Ascending aorta (tissue), 2 donors: Measurements from ENCODE around the gene KLHL35. TPM values are rescaled to one million over a fixed set of nuclear protein-coding genes. Genes with fewer than 3 reads are reported as not detected.

Source experiments
- DNase-seq, 2 donors: peaks; one replicate each; pipeline ENCODE4 v3.0.0-alpha.2; 2019; ENCODE audit warnings: low spot score in 2 of 2
- H3K27ac ChIP-seq, 2 donors: fragments of 200-600 bp; sonication (generic); one replicate each; pipeline ENCODE4 v1.5.1; 2016 to 2017; ENCODE audit warnings: mild to moderate bottlenecking in 1 of 2
- H3K27me3 ChIP-seq: fragments of 200-600 bp; sonication (generic); one replicate; pipeline ENCODE4 v1.5.1; 2017
- H3K36me3 ChIP-seq, 2 donors: fragments of 200-600 bp; sonication (generic); one replicate each; pipeline ENCODE4 v1.5.1; 2016
- H3K4me1 ChIP-seq, 2 donors: fragments of 200-600 bp; sonication (generic); one replicate each; pipeline ENCODE4 v1.5.1; 2016 to 2017; ENCODE audit warnings: mild to moderate bottlenecking in 1 of 2
- H3K4me3 ChIP-seq, 2 donors: fragments of 200-600 bp; sonication (generic); one replicate each; pipeline ENCODE4 v1.5.1; 2016 to 2017; ENCODE audit warnings: mild to moderate bottlenecking in 1 of 2
- H3K9me3 ChIP-seq, 2 donors: fragments of 200-600 bp; sonication (generic); one replicate each; pipeline ENCODE4 v1.5.1; 2016
- intact Hi-C: fragments of 100-400 bp; cut with DNase I; formaldehyde crosslinking; loops from one replicate; pipeline ENCODE4 v1.15.1; 2023
- total RNA-seq: library from RNA; depleted of rRNA; stranded (reverse); fragments of >200 nt; gene quantifications from one replicate; pipeline ENCODE4 v1.1.0, GENCODE V29; 2016
- TF ChIP-seq, protein P1 (sequence below), 3 experiments: fragments of 200-600 bp in 2 of 3; fragments of 450-650 bp in 1 of 3; sonication (generic) in 2 of 3; IDR thresholded peaks; one replicate each; pipeline ENCODE4 v1.5.1; 2016 to 2019; ENCODE audit warnings: antibody characterized with exemption in 3 of 3, mild to moderate bottlenecking in 1 of 3, moderate library complexity in 1 of 3

Gene KLHL35
- total RNA-seq, 1 donor from 2014 or later: not detected

DNA sequence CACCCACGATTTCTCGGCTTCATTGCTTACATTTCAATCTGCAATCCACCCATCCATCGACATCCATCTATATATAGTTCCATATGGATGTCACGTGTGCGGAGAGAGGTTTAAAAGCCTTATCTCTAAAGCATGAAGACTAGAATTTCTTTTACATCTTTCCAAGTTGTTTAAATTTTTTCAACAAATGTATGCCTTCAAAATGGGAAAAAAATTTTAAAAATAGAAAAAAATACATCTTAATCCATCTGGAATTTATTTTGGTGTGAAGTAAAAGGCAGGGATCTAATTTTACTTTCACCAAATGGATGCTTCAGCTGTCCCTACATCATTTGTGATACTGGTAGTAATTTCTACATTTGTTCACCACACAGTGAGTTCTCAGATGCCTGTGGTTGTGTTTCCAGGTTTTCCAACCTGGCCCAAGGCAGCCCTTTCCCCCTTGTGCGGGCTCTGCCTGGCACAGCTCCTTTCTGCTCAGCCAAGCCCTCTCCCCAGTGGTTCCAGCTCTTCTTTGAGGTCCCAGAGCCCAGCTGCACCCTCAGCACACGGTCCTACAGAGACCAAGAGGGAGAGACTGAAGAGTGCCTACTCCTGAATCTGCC, 37.6 kb upstream of the KLHL35 start:
- Histone ChIP-seq H3K27ac (no peak overlapping the region), H3K4me3 (no peak overlapping the region), H3K4me1 (no peaks in the 10 kb centered on the region), H3K36me3 (no peaks in the 10 kb centered on the region), H3K27me3 (no peaks in the 10 kb centered on the region), H3K9me3 (no peaks in the 10 kb centered on the region)
- intact Hi-C loops: no loop called here
- no peak for DNase-seq
- TF ChIP-seq, protein P1, sequence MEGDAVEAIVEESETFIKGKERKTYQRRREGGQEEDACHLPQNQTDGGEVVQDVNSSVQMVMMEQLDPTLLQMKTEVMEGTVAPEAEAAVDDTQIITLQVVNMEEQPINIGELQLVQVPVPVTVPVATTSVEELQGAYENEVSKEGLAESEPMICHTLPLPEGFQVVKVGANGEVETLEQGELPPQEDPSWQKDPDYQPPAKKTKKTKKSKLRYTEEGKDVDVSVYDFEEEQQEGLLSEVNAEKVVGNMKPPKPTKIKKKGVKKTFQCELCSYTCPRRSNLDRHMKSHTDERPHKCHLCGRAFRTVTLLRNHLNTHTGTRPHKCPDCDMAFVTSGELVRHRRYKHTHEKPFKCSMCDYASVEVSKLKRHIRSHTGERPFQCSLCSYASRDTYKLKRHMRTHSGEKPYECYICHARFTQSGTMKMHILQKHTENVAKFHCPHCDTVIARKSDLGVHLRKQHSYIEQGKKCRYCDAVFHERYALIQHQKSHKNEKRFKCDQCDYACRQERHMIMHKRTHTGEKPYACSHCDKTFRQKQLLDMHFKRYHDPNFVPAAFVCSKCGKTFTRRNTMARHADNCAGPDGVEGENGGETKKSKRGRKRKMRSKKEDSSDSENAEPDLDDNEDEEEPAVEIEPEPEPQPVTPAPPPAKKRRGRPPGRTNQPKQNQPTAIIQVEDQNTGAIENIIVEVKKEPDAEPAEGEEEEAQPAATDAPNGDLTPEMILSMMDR (IDR thresholded peaks at IDR 0.05): no peak

DNA sequence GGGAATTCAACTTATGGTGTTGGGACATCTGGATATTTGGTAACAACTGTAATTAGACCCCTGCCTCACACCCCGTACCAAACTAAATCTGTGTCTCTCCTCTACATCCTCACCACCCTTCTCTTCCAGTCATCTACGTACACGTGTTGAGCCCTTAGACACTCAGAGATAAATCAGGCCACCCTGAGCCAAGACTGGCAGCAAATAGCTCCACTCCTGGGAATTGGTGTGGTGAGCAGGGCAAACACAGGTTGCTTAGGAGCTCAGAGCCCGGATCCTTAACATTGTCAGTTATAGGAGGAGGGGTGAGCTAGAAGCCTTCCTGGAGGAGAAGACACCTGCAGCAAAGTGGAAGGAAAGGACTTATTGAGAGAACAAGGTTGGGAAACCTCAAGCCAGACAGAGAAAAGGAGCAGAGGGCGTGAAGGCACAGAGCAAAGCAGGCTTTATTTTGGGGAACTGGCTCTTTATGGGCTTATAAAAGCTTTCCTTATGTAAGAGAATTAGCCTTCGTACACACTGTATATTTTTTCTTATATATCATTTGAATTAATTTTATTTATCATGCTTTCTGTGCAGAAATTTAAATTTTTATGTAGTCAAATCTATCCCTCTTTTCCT, 36.9 kb upstream of the KLHL35 start:
- Histone ChIP-seq H3K36me3 (no peaks in the 10 kb centered on the region), H3K27me3 (no peaks in the 10 kb centered on the region), H3K27ac (no peak overlapping the region), H3K4me1 (no peaks in the 10 kb centered on the region), H3K4me3 (no peak overlapping the region), H3K9me3 (no peaks in the 10 kb centered on the region)
- TF ChIP-seq, protein P1 (IDR thresholded peaks at IDR 0.05): no peak
- intact Hi-C loops: loop anchor here (10.0 kb wide), 1 partner anchor 195 kb away; no protein-coding TSS in a partner anchor
- no peak for DNase-seq

DNA sequence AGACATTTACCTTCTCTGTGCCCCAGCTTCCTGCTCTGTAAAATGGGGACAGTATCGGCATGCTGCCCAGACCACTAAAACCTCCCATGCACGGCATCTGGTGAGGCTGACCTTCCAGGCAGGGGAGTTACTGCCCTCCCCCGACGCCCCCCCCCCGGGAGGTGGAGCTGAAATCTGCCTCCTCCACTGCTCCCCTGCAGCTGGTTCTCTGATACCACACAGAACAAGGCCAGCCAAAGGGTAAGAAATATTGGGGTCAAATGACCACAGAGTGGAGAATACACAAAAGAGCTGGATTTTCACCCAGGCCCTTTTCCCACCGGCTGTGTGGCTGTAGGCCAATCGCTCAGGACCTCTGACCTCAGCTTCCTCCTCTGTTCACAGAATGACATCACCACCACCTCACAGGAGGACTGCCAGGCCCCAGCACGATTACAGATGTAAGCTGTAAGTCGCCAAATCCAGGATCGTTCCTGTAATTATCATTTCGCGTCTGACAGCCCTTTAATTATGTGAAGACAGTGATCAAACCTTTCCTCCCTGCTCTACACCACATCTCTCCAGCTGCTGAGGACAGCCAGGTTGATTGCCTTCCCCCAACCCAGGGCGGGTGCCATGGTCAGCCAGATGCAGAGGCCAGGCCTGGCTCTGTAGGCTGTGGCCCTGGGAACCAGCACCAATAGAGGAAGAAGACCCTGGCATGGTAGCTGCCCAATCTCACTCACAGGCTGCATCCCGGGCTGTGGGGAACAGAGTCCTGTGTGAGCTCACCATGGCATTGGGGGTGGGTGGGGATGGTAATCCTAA, 35.7 kb upstream of the KLHL35 start:
- no peaks in the 10 kb centered on the region for H3K9me3 ChIP-seq
- no peaks in the 10 kb centered on the region for H3K36me3 ChIP-seq
- H3K4me1 ChIP-seq: no peaks in the 10 kb centered on the region
- no peaks in the 10 kb centered on the region for H3K27me3 ChIP-seq
- intact Hi-C loops: loop anchor here (10.0 kb wide), 1 partner anchor 194 kb away; no protein-coding TSS in a partner anchor
- TF ChIP-seq, protein P1 (IDR thresholded peaks at IDR 0.05): no peak
- H3K4me3 ChIP-seq: no peak overlapping the region
- H3K27ac ChIP-seq: no peak overlapping the region
- DNase-seq: no peak

DNA sequence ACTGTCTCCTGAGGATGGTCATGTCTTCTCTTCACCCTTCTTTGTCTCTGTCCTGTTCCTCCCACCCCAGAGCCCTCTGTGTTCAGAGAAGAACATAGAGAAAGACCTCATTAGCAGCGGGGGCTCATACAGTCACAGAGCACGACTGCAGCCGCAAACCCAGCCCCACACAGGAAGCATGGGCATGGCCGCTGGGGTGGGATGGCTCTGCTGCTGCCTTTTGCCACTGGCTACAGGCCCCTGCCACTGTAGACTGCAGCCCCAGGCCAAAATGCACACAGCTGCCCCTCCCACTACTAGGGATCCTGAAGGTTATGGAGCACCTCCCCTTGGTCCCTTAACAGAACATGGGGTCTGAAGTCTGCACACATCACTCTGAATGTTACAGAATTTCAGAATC, 34.9 kb upstream of the KLHL35 start:
- H3K27me3 ChIP-seq: no peaks in the 10 kb centered on the region
- no peak for DNase-seq
- H3K4me1 ChIP-seq: no peaks in the 10 kb centered on the region
- intact Hi-C loops: loop anchor here (10.0 kb wide), 1 partner anchor 193 kb away; no protein-coding TSS in a partner anchor
- no peak overlapping the region for H3K4me3 ChIP-seq
- H3K36me3 ChIP-seq: no peaks in the 10 kb centered on the region
- no peak overlapping the region for H3K27ac ChIP-seq
- no peaks in the 10 kb centered on the region for H3K9me3 ChIP-seq
- TF ChIP-seq, protein P1 (IDR thresholded peaks at IDR 0.05): no peak

DNA sequence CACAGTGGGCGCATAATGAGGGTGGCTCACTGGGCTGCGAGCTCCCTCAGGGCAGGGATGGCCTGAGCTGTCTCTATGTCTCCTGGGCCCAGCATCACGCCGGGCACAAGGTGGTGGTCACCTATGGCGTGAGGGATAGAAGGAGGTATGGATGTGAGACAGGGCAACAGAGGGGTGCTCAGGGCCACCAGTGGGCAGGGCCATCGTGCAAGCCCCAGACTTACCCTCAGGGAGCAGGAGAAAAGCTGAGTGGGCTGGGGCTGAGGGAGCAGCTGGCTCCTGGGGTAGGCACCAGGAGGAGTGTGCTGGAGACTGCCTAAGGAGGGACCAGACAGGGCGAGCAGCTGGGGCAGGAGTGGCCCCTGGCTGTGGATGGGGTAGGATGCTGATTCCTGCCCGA, 34.3 kb upstream of the KLHL35 start:
- Histone ChIP-seq H3K9me3 (no peaks in the 10 kb centered on the region), H3K4me3 (no peak overlapping the region), H3K4me1 (no peaks in the 10 kb centered on the region), H3K27me3 (no peaks in the 10 kb centered on the region), H3K36me3 (no peaks in the 10 kb centered on the region), H3K27ac (no peak overlapping the region)
- intact Hi-C loops: loop anchor here (10.0 kb wide), 1 partner anchor 193 kb away; no protein-coding TSS in a partner anchor
- TF ChIP-seq, protein P1 (IDR thresholded peaks at IDR 0.05): no peak
- no peak for DNase-seq
